CD8-positive, alpha-beta memory T cell (primary cell): ENCODE results near the gene CES4A. TPM values are rescaled to one million over a fixed set of nuclear protein-coding genes. Genes with fewer than 3 reads are reported as not detected.

Experiments
- CTCF ChIA-PET: fragments of 350-600 bp; sonication (Branson Sonifier 250); formaldehyde crosslinking; loops from one replicate; lab custom pipeline; 2021; ENCODE audit warnings: antibody characterized with exemption; lab: Charles Lee
- POLR2A ChIA-PET: fragments of 350-600 bp; sonication (Branson Sonifier 250); formaldehyde crosslinking; loops from one replicate; lab custom pipeline; 2021; ENCODE audit warnings: antibody characterized with exemption; lab: Charles Lee
- DNase-seq, 5 donors: peaks; one replicate each; pipeline versions ENCODE4 v3.0.0 to v3.0.0-alpha.2; 2020 to 2022; ENCODE audit warnings: mixed read lengths in 1 of 5
- H3K27ac ChIP-seq: one replicate; pipeline ENCODE4 v1.7.0; 2013; ENCODE audit warnings: low read depth, mild to moderate bottlenecking, low read length, moderate library complexity
- H3K27me3 ChIP-seq: 2 replicates; pipeline ENCODE4 v1.7.0; 2013; ENCODE audit warnings: low read length, mild to moderate bottlenecking; ENCODE audit not compliant: insufficient read depth, poor library complexity, severe bottlenecking
- H3K36me3 ChIP-seq: 2 replicates; pipeline ENCODE4 v1.7.0; 2013; ENCODE audit warnings: mild to moderate bottlenecking, low read length, moderate library complexity; ENCODE audit not compliant: insufficient read depth
- H3K4me1 ChIP-seq: 2 replicates; pipeline ENCODE4 v1.7.0; 2013; ENCODE audit warnings: mild to moderate bottlenecking, low read length, moderate library complexity; ENCODE audit not compliant: insufficient read depth
- H3K4me3 ChIP-seq: 2 replicates; pipeline ENCODE4 v1.7.0; 2013; ENCODE audit warnings: mild to moderate bottlenecking, low read length
- H3K9me3 ChIP-seq: 2 replicates; pipeline ENCODE4 v1.7.0; 2013; ENCODE audit warnings: mild to moderate bottlenecking, low read length
- H3K27ac Mint-ChIP-seq, 8 donors: one replicate each; pipeline ENCODE4 v1.8.0; 2020 to 2021; ENCODE audit warnings: mixed read lengths in 8 of 8, mild to moderate bottlenecking in 6 of 8, inconsistent platforms in 3 of 8, moderate library complexity in 3 of 8
- H3K27me3 Mint-ChIP-seq, 2 donors: one replicate each; pipeline ENCODE4 v1.8.0; 2020 to 2021; ENCODE audit warnings: mixed read lengths in 2 of 2, mild to moderate bottlenecking in 1 of 2, moderate library complexity in 1 of 2
- H3K36me3 Mint-ChIP-seq, 3 donors: one replicate each; pipeline ENCODE4 v1.8.0; 2020 to 2021; ENCODE audit warnings: mixed read lengths in 3 of 3, inconsistent platforms in 1 of 3, mild to moderate bottlenecking in 1 of 3
- H3K4me1 Mint-ChIP-seq, 3 donors: one replicate each; pipeline ENCODE4 v1.8.0; 2020 to 2021; ENCODE audit warnings: mixed read lengths in 3 of 3, inconsistent platforms in 1 of 3, mild to moderate bottlenecking in 1 of 3
- H3K4me3 Mint-ChIP-seq, 7 donors: one replicate each; pipeline ENCODE4 v1.8.0; 2020 to 2021; ENCODE audit warnings: mixed read lengths in 7 of 7, mild to moderate bottlenecking in 6 of 7, moderate library complexity in 4 of 7, inconsistent platforms in 2 of 7
- H3K9me3 Mint-ChIP-seq, 5 donors: one replicate each; pipeline ENCODE4 v1.8.0; 2020 to 2022; ENCODE audit warnings: mixed read lengths in 5 of 5, mild to moderate bottlenecking in 3 of 5, moderate library complexity in 2 of 5, inconsistent platforms in 1 of 5
- polyA plus RNA-seq: library from polyadenylated mRNA; unstranded; fragments of 300-500 nt; fragmentation: Illumina TruSeq; gene quantifications from one replicate; pipeline ENCODE4 v1.2.3, GENCODE V29; 2021
- total RNA-seq, 2 experiments: library from RNA; stranded (reverse); gene quantifications; one replicate each; pipeline ENCODE4 v1.2.3, GENCODE V29; 2021

CES4A gene
- total and polyA plus RNA-seq, 3 experiments from 2014 or later: 1.7 to 5.1 (median 4.2) TPM

DNA sequence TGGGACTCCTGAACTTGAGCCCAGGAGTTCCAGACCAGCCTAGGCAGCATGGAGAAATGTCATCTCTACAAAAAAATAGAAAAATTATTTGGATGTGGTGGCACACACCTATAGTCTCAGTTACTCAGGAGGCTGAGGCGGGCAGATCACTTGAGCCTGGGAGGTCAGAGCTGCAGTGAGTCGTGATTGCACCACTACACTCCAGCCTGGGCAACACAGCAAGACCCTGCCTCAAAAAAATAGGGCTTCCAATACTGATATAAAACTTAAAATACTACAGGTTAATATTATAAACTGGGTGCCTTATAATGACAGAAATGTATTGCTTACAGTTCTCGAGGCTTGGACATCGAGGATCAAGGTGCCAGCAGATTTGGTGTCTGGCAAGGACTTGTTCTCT, 42.5 kb upstream of the CES4A start:
- POLR2A ChIA-PET: no interaction called here
- peaks cover 7% of the 10 kb centered on the region for H3K4me1 ChIP-seq
- CTCF ChIA-PET: no interaction called here

GRCh38 chr16:66946541-66946940, 41.8 kb upstream of the CES4A start:
- Mint-ChIP-seq H3K36me3 (peaks cover 4 to 24% (median 5%) of the 10 kb centered on the region in 3 donors), H3K27me3 (peaks cover 13 to 32% of the 10 kb centered on the region in 2 donors), H3K4me3 (no peak overlapping the region), H3K27ac (peak overlapping the region in 1 of 8 donors; percentile 1), H3K4me1 (peaks cover 13 to 25% (median 15%) of the 10 kb centered on the region in 3 donors), H3K9me3 (peaks cover 0 to 3% (median 0%) of the 10 kb centered on the region in 5 donors)
- H3K27ac ChIP-seq: no peak overlapping the region
- H3K27me3 ChIP-seq: peaks cover 12% of the 10 kb centered on the region
- H3K36me3 ChIP-seq: peaks cover 7% of the 10 kb centered on the region
- DNase-seq: no peak
- POLR2A ChIA-PET: no interaction called here
- no peak overlapping the region for H3K4me3 ChIP-seq
- H3K4me1 ChIP-seq: peaks cover 7% of the 10 kb centered on the region
- CTCF ChIA-PET: no interaction called here
- H3K9me3 ChIP-seq: no peaks in the 10 kb centered on the region

More for the DNA sequence above, 42.5 kb upstream of the CES4A start:
- Mint-ChIP-seq H3K27me3 (peaks cover 13 to 26% of the 10 kb centered on the region in 2 donors), H3K4me1 (peaks cover 13 to 25% (median 15%) of the 10 kb centered on the region in 3 donors), H3K4me3 (no peak overlapping the region), H3K27ac (no peak overlapping the region), H3K9me3 (no peaks in the 10 kb centered on the region), H3K36me3 (peaks cover 0 to 30% (median 5%) of the 10 kb centered on the region in 3 donors)
- Histone ChIP-seq H3K4me3 (no peak overlapping the region), H3K9me3 (no peaks in the 10 kb centered on the region), H3K27ac (no peak overlapping the region), H3K36me3 (peaks cover 12% of the 10 kb centered on the region), H3K27me3 (peaks cover 10% of the 10 kb centered on the region)
- no peak for DNase-seq

- CTCF ChIA-PET: no interaction called here
- Mint-ChIP-seq H3K4me1 (peaks cover 13 to 25% (median 15%) of the 10 kb centered on the region in 3 donors), H3K4me3 (peak overlapping the region; percentile 85 to 93 (median 91)), H3K27ac (peak overlapping the region in 4 of 8 donors; percentile 1 to 56 (median 20)), H3K9me3 (peaks cover 0 to 4% (median 0%) of the 10 kb centered on the region in 5 donors), H3K27me3 (peaks cover 15 to 36% of the 10 kb centered on the region in 2 donors), H3K36me3 (peaks cover 5 to 20% (median 8%) of the 10 kb centered on the region in 3 donors)
- H3K27me3 ChIP-seq: peaks cover 16% of the 10 kb centered on the region
- H3K4me1 ChIP-seq: peaks cover 7% of the 10 kb centered on the region
- no peak for DNase-seq
- no peak overlapping the region for H3K27ac ChIP-seq
- no peaks in the 10 kb centered on the region for H3K9me3 ChIP-seq
- peaks cover 4% of the 10 kb centered on the region for H3K36me3 ChIP-seq
- no peak overlapping the region for H3K4me3 ChIP-seq
- POLR2A ChIA-PET: no interaction called here
Observed at GRCh38 chr16:66946974-66947301, 41.5 kb upstream of the CES4A start.

- POLR2A ChIA-PET: interaction anchor here (0.8 kb wide), 1 partner anchor 573 kb away, joined by 3 read pairs; no protein-coding TSS in a partner anchor
- Histone ChIP-seq H3K4me3 (peak overlapping the region; percentile 46), H3K27me3 (peaks cover 16% of the 10 kb centered on the region), H3K27ac (no peak overlapping the region), H3K4me1 (peaks cover 7% of the 10 kb centered on the region), H3K9me3 (no peaks in the 10 kb centered on the region), H3K36me3 (peaks cover 4% of the 10 kb centered on the region)
- Mint-ChIP-seq H3K36me3 (peaks cover 5 to 14% (median 8%) of the 10 kb centered on the region in 3 donors), H3K27me3 (peaks cover 19 to 37% of the 10 kb centered on the region in 2 donors), H3K4me1 (peaks cover 13 to 25% (median 15%) of the 10 kb centered on the region in 3 donors), H3K9me3 (peaks cover 0 to 4% (median 0%) of the 10 kb centered on the region in 5 donors), H3K27ac (peak overlapping the region in 5 of 8 donors; percentile 13 to 79 (median 47)), H3K4me3 (peak overlapping the region; percentile 85 to 93 (median 91))
- DNase-seq: peak; percentile 73 to 86 (median 79)
- CTCF ChIA-PET: interaction anchor here (0.7 kb wide), 1 partner anchor 10 kb away, joined by 3 read pairs; no protein-coding TSS in a partner anchor
Observed at GRCh38 chr16:66947302-66948065, 40.9 kb upstream of the CES4A start.

GRCh38 chr16:66948134-66948836, 40.1 kb upstream of the CES4A start:
- Mint-ChIP-seq H3K4me3 (peak overlapping the region; percentile 85 to 93 (median 91)), H3K9me3 (peaks cover 0 to 4% (median 0%) of the 10 kb centered on the region in 5 donors), H3K36me3 (peaks cover 0 to 8% (median 6%) of the 10 kb centered on the region in 3 donors), H3K27me3 (peaks cover 22 to 42% of the 10 kb centered on the region in 2 donors), H3K27ac (peak overlapping the region in 4 of 8 donors; percentile 29 to 79 (median 42)), H3K4me1 (peaks cover 13 to 25% (median 15%) of the 10 kb centered on the region in 3 donors)
- Histone ChIP-seq H3K4me1 (peaks cover 7% of the 10 kb centered on the region), H3K36me3 (peaks cover under 1% of the 10 kb centered on the region), H3K4me3 (peak overlapping the region; percentile 46), H3K27me3 (peaks cover 16% of the 10 kb centered on the region), H3K9me3 (no peaks in the 10 kb centered on the region), H3K27ac (no peak overlapping the region)
- ChIA-PET CTCF (no interaction called here), POLR2A (interaction anchor here (0.8 kb wide), 1 partner anchor 572 kb away, joined by 3 read pairs; no protein-coding TSS in a partner anchor)
- DNase-seq: peak in 1 of 5 donors; percentile 19

DNA sequence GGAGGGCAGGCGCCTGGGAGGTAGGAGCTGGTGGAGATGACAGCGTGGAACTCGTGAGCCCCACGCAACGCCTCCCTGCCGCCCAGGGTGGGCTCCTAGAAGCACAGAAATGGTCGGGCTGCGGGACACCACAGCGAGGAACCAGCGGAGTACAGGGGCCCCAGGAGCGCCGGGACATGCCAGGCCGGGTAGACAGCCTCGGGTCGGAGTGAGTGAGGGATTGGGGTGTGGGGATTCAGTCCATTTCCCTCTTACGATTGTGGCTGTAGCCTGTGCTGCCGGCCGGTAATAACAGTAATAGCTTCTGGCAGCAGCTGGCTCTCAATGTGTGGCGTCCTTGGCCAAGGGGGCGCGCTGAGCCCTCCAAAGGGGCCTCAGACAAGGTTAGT, 39.6 kb upstream of the CES4A start:
- no peak for DNase-seq
- H3K4me1 Mint-ChIP-seq: peaks cover 13 to 25% (median 16%) of the 10 kb centered on the region in 3 donors
- peaks cover 23 to 45% of the 10 kb centered on the region in 2 donors for H3K27me3 Mint-ChIP-seq
- H3K9me3 Mint-ChIP-seq: peaks cover 0 to 4% (median 0%) of the 10 kb centered on the region in 5 donors
- H3K27ac ChIP-seq: no peak overlapping the region
- H3K27ac Mint-ChIP-seq: no peak overlapping the region
- H3K27me3 ChIP-seq: peaks cover 16% of the 10 kb centered on the region
- H3K4me3 ChIP-seq: peak overlapping the region; percentile 46
- H3K36me3 Mint-ChIP-seq: peaks cover 0 to 8% (median 3%) of the 10 kb centered on the region in 3 donors
- peaks cover 7% of the 10 kb centered on the region for H3K4me1 ChIP-seq
- H3K4me3 Mint-ChIP-seq: peak overlapping the region; percentile 85 to 93 (median 91)
- ChIA-PET POLR2A (no interaction called here), CTCF (interaction anchor here (1.2 to 1.6 kb wide), 2 partner anchors 207 to 237 kb away, joined by 3 to 4 read pairs; no protein-coding TSS in a partner anchor)
- no peaks in the 10 kb centered on the region for H3K36me3 ChIP-seq
- no peaks in the 10 kb centered on the region for H3K9me3 ChIP-seq

- peak overlapping the region in 4 of 7 donors; percentile 35 to 69 (median 44) for H3K4me3 Mint-ChIP-seq
- POLR2A ChIA-PET: no interaction called here
- H3K4me3 ChIP-seq: no peak overlapping the region
- CTCF ChIA-PET: interaction anchor here (1.1 to 1.6 kb wide), 3 partner anchors 10 to 236 kb away, joined by 3 to 4 read pairs (median 3); no protein-coding TSS in a partner anchor
- no peak overlapping the region for H3K27ac Mint-ChIP-seq
- H3K27ac ChIP-seq: no peak overlapping the region
- H3K4me1 ChIP-seq: peaks cover 7% of the 10 kb centered on the region
- no peaks in the 10 kb centered on the region for H3K36me3 ChIP-seq
- peaks cover 13 to 25% (median 18%) of the 10 kb centered on the region in 3 donors for H3K4me1 Mint-ChIP-seq
- H3K9me3 Mint-ChIP-seq: peaks cover 0 to 4% (median 0%) of the 10 kb centered on the region in 5 donors
- H3K36me3 Mint-ChIP-seq: peaks cover 0 to 11% (median 0%) of the 10 kb centered on the region in 3 donors
- H3K27me3 ChIP-seq: peaks cover 16% of the 10 kb centered on the region
- peaks cover 26 to 49% of the 10 kb centered on the region in 2 donors for H3K27me3 Mint-ChIP-seq
- DNase-seq: no peak
- no peaks in the 10 kb centered on the region for H3K9me3 ChIP-seq
Observed at GRCh38 chr16:66949472-66949871, 38.9 kb upstream of the CES4A start.
